NCI-H345 treated with DMSO at 0.1 percent for 48 hours (cell line): ENCODE results near the gene TMEM156.
"Not testable (repeated sequence)": the region's sequence is repeated elsewhere in the genome, so short reads cannot be mapped to it uniquely, and the experiment has no call there.

ENCODE experiments used
- DNase-seq: peaks from one replicate; lab custom pipeline; 2025; ENCODE audit not compliant: unreplicated experiment; lab: John Stamatoyannopoulos, UW

Gene TMEM156

GRCh38 chr4:39043861-39044363 lies 11.7 kb upstream of the TMEM156 start:
- DNase-seq, result no peak

- DNase-seq, result no peak
These were observed 11.1 kb upstream of the TMEM156 start for GRCh38 chr4:39043058-39043860.

- no peak for DNase-seq
These were observed 10.2 kb upstream of the TMEM156 start for GRCh38 chr4:39042366-39042765.

GRCh38 chr4:39039108-39039507 lies 6.9 kb upstream of the TMEM156 start:
- DNase-seq, result no peak

GRCh38 chr4:39037941-39038340 lies 5.7 kb upstream of the TMEM156 start:
- DNase-seq, result no peak

GRCh38 chr4:39037491-39037825 lies 5.2 kb upstream of the TMEM156 start:
- no peak for DNase-seq

GRCh38 chr4:39036172-39036571 lies 4.0 kb upstream of the TMEM156 start:
- DNase-seq, result no peak

GRCh38 chr4:39031590-39032020 lies 604 bp downstream of the TMEM156 start:
- DNase-seq, result not testable (repeated sequence)

GRCh38 chr4:39030725-39031124 lies 1.5 kb downstream of the TMEM156 start:
- DNase-seq, result no peak

- DNase-seq, result no peak
These were observed 2.2 kb downstream of the TMEM156 start for GRCh38 chr4:39029752-39030694.

GRCh38 chr4:39026096-39026495 lies 6.1 kb downstream of the TMEM156 start:
- DNase-seq, result no peak

- DNase-seq, result no peak
These were observed 6.6 kb downstream of the TMEM156 start for GRCh38 chr4:39025552-39026085.

- no peak for DNase-seq
These were observed 7.8 kb downstream of the TMEM156 start for GRCh38 chr4:39024311-39024865.

- no peak for DNase-seq
These were observed 9.2 kb downstream of the TMEM156 start for GRCh38 chr4:39023059-39023458.

- no peak for DNase-seq
These were observed 10.0 kb downstream of the TMEM156 start for GRCh38 chr4:39022241-39022640.

GRCh38 chr4:39021631-39022030 lies 10.6 kb downstream of the TMEM156 start:
- DNase-seq, result no peak

GRCh38 chr4:39020130-39020529 lies 12.1 kb downstream of the TMEM156 start:
- DNase-seq, result no peak

GRCh38 chr4:39014028-39014427 lies 18.2 kb downstream of the TMEM156 start:
- DNase-seq, result no peak

GRCh38 chr4:39004758-39005157 lies 27.5 kb downstream of the TMEM156 start:
- no peak for DNase-seq

GRCh38 chr4:39002058-39002457 lies 30.2 kb downstream of the TMEM156 start:
- DNase-seq, result not testable (repeated sequence)

GRCh38 chr4:38995660-38996005 lies 36.6 kb downstream of the TMEM156 start:
- no peak for DNase-seq
